ENCODE data around the gene AQP4.

Gene AQP4

GRCh38 chr18:26839609-26840008, 25.9 kb downstream of the AQP4 start:
- DNase-seq, result no peak

GRCh38 chr18:26832302-26832701, 33.2 kb downstream of the AQP4 start:
- DNase-seq, result no peak

GRCh38 chr18:26827581-26827980, 37.9 kb downstream of the AQP4 start:
- no peak for DNase-seq

GRCh38 chr18:26826656-26827235, 38.8 kb downstream of the AQP4 start:
- DNase-seq, result no peak

- DNase-seq, result no peak
These were observed 44.3 kb downstream of the AQP4 start for GRCh38 chr18:26821181-26821580.

- no peak for DNase-seq
These were observed 46.5 kb downstream of the AQP4 start for GRCh38 chr18:26819046-26819445.

GRCh38 chr18:26818461-26818860, 47.0 kb downstream of the AQP4 start:
- DNase-seq, result no peak

- DNase-seq, result no peak
These were observed 52.5 kb downstream of the AQP4 start for GRCh38 chr18:26813043-26813442.

- DNase-seq, result no peak
These were observed 53.0 kb downstream of the AQP4 start for GRCh38 chr18:26812462-26812861.

GRCh38 chr18:26809346-26809745, 56.2 kb downstream of the AQP4 start:
- DNase-seq, result no peak

- no peak for DNase-seq
These were observed 59.3 kb downstream of the AQP4 start for GRCh38 chr18:26806224-26806623.

- DNase-seq, result peak; percentile 66
These were observed 61.0 kb downstream of the AQP4 start for GRCh38 chr18:26804519-26804918.

- DNase-seq, result no peak
These were observed 61.9 kb downstream of the AQP4 start for GRCh38 chr18:26803643-26804042.

GRCh38 chr18:26802330-26803200, 62.9 kb downstream of the AQP4 start:
- no peak for DNase-seq

Data from retina (tissue), 1 donor.